Measurements from ENCODE around the gene SLFN14.

DNA sequence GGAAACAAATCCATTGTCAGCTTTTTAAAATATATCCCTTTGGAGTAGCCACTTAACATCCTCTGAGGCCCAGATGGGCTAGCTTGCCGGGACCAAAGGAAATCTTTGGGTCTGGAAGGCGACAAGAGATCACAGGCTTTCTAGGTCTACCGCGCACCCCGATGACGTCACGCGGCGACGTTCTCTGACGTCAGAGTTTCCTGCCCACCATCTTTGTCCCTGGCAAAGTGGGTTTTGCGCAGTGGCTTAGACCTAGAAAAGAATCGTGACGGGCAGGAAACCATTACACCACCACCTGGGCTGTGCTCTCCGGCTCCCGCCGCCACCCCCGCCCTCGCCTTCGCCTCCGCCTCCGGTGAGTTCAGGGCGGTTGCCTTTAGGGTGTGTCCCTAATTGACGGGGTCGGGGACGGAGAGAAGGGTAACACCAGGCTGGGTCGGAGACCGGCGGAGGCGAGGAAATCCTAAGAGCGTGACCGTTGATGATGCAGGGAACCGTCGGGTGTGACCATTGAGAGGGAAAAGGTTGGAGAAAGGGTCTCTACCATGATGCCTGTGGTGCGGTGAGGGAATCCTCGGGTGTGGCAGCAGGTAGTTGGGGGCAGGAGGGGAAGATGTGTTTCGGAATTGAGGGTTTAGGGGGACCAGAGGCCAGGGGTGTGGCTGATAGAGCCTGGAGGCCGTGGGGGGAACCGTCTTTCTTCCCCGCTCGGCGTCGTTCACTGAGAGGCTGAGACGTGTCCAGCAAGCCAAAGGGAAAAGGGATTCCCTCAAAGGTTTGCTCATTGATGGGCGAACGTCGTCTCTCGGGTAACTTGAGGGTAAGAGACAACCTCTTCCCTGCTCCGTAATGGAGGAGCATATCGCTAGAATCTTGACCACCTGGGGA, 26.7 kb upstream of the SLFN14 start, which contains the start of gene AP2B1:
- TF ChIP-seq, protein P1, sequence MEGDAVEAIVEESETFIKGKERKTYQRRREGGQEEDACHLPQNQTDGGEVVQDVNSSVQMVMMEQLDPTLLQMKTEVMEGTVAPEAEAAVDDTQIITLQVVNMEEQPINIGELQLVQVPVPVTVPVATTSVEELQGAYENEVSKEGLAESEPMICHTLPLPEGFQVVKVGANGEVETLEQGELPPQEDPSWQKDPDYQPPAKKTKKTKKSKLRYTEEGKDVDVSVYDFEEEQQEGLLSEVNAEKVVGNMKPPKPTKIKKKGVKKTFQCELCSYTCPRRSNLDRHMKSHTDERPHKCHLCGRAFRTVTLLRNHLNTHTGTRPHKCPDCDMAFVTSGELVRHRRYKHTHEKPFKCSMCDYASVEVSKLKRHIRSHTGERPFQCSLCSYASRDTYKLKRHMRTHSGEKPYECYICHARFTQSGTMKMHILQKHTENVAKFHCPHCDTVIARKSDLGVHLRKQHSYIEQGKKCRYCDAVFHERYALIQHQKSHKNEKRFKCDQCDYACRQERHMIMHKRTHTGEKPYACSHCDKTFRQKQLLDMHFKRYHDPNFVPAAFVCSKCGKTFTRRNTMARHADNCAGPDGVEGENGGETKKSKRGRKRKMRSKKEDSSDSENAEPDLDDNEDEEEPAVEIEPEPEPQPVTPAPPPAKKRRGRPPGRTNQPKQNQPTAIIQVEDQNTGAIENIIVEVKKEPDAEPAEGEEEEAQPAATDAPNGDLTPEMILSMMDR (IDR thresholded peaks at IDR 0.05; ENCODE audit: borderline replicate concordance, extremely low read depth, low read length, poor library complexity, severe bottlenecking), result no peak
- no peak for TF ChIP-seq EZH2 (IDR thresholded peaks at IDR 0.05; ENCODE audit: borderline replicate concordance, low read depth, low read length, severe bottlenecking)
